GM23248 (cell line): ENCODE data around the gene MGAT5. TPM values are rescaled to one million over a fixed set of nuclear protein-coding genes. Genes with fewer than 3 reads are reported as not detected.

Experiments used
- DNase-seq: peaks from one replicate; pipeline ENCODE4 v3.0.0-alpha.2; 2015
- H2AFZ ChIP-seq: fragments of 200-600 bp; sonication (generic); 2 replicates; pipeline ENCODE4 v1.6.1; 2016; ENCODE audit warnings: antibody characterized with exemption
- H3F3A ChIP-seq: fragments of 200-600 bp; sonication (generic); 2 replicates; pipeline ENCODE4 v1.6.1; 2016; ENCODE audit warnings: mild to moderate bottlenecking, antibody characterized with exemption, mixed run types; ENCODE audit not compliant: insufficient read depth
- H3K27ac ChIP-seq: fragments of 200-600 bp; sonication (generic); 2 replicates; pipeline ENCODE4 v1.5.1; 2016; ENCODE audit warnings: mild to moderate bottlenecking
- H3K27me3 ChIP-seq: fragments of 200-600 bp; sonication (generic); replicated peaks from 2 replicates; pipeline ENCODE4 v1.6.1; 2016; ENCODE audit warnings: mild to moderate bottlenecking; ENCODE audit not compliant: insufficient read depth
- H3K36me3 ChIP-seq: fragments of 200-600 bp; sonication (generic); 2 replicates; pipeline ENCODE4 v1.6.1; 2016; ENCODE audit warnings: low read depth, mild to moderate bottlenecking
- H3K4me1 ChIP-seq: fragments of 200-600 bp; sonication (generic); 2 replicates; pipeline ENCODE4 v1.6.1; 2016; ENCODE audit warnings: mild to moderate bottlenecking; ENCODE audit not compliant: insufficient read depth
- H3K4me2 ChIP-seq: fragments of 200-600 bp; sonication (generic); one replicate; pipeline ENCODE4 v1.6.1; 2016; ENCODE audit warnings: mild to moderate bottlenecking; ENCODE audit not compliant: unreplicated experiment
- H3K4me3 ChIP-seq: fragments of 200-600 bp; sonication (generic); 2 replicates; pipeline ENCODE4 v1.5.1; 2016; ENCODE audit warnings: mild to moderate bottlenecking
- H3K79me2 ChIP-seq: fragments of 200-600 bp; sonication (generic); 2 replicates; pipeline ENCODE4 v1.6.1; 2016; ENCODE audit warnings: mild to moderate bottlenecking; ENCODE audit not compliant: insufficient read depth
- H3K9ac ChIP-seq: fragments of 200-600 bp; sonication (generic); 2 replicates; pipeline ENCODE4 v1.6.1; 2016; ENCODE audit warnings: mild to moderate bottlenecking
- H3K9me2 ChIP-seq: fragments of 200-600 bp; sonication (generic); 2 replicates; pipeline ENCODE4 v1.6.1; 2016; ENCODE audit warnings: mixed run types, mild to moderate bottlenecking, moderate library complexity; ENCODE audit not compliant: insufficient read depth
- H3K9me3 ChIP-seq: fragments of 200-600 bp; sonication (generic); one replicate; pipeline ENCODE4 v1.6.1; 2017; ENCODE audit warnings: low read depth
- H4K20me1 ChIP-seq: fragments of 200-600 bp; sonication (generic); 2 replicates; pipeline ENCODE4 v1.6.0; 2016; ENCODE audit not compliant: insufficient read depth
- EZH2 ChIP-seq: fragments of 200-600 bp; sonication (generic); IDR thresholded peaks from 2 replicates; pipeline ENCODE4 v1.6.1; 2018; ENCODE audit warnings: antibody characterized with exemption, mild to moderate bottlenecking; ENCODE audit not compliant: insufficient read depth, poor library complexity, severe bottlenecking
- EZH2phosphoT487 ChIP-seq: fragments of 200-600 bp; sonication (generic); IDR thresholded peaks from 2 replicates; pipeline ENCODE4 v1.6.1; 2018; ENCODE audit warnings: antibody characterized with exemption, moderate library complexity, mild to moderate bottlenecking, low read depth; ENCODE audit not compliant: insufficient read depth
- WGBS, 2 experiments: methylation state at CpG; one replicate each; pipeline ENCODE4 v1.1.6; 2015 to 2017; ENCODE audit warnings: low lambda C conversion rate in 2 of 2, low coverage in 1 of 2; ENCODE audit errors: missing lambda C conversion rate in 2 of 2; 5-methylcytosine and 5-hydroxymethylcytosine counted together
- in situ Hi-C: fragments of 300-500 bp; cut with MboI; formaldehyde crosslinking; loops from 2 replicates; pipeline ENCODE4 v1.15.0; 2020
- polyA plus RNA-seq: library from polyadenylated mRNA; unstranded; fragments of >200 nt; fragmentation: Nextera tagmentation; extraction: Ambion mirVana; gene quantifications from 2 replicates; pipeline ENCODE4 v1.2.1, GENCODE V29; 2016
- total RNA-seq: library from RNA; depleted of rRNA; stranded (reverse); fragments of >200 nt; shearing (Covaris generic); gene quantifications from 2 replicates; pipeline ENCODE4 v1.2.3, GENCODE V29; 2014

The MGAT5 gene
- total and polyA plus RNA-seq, 2 experiments from 2014 or later = 1.8 to 15.9 TPM

DNA sequence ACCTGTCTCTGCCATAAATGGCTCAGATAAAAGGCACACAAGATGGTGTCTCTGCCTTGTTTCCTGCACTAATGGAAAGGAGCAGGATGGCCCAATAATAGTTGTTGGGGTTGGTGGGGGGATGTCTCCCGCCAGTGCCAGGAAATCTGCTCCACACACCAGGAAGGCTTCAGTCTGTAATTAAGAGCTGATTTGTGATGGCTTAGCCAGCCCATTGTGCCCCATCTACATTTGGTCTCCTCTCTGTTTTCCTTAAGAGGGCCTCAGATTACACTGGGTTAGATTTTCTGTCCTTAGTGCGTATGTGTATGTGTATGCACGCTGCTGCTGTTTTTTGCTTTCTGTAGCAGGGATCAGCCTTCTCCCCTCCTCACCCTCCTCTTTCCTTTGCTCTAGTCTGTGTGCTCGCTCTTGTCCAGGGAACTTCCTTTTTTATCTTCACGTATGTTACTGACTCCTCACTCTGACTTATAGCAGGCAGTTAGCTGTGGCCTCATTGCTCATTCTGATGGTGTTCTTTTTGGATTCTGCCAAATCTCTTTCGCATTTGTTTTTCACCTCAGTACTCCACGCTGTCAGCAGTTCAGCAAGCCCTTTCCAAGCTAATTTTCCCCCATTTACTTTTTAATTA, 33.4 kb upstream of the MGAT5 start:
- Histone ChIP-seq H3K79me2 (peaks cover 30% of the 10 kb centered on the region; the same call in 1 of the 2 replicates), H3K9me3 (no peaks in the 10 kb centered on the region), H3K9ac (no peak overlapping the region), H3K4me1 (peaks cover 4% of the 10 kb centered on the region; the same call in 1 of the 2 replicates), H3K9me2 (no peaks in the 10 kb centered on the region), H3K4me2 (no peak overlapping the region), H4K20me1 (no peaks in the 10 kb centered on the region), H3K36me3 (no peaks in the 10 kb centered on the region), H2AFZ (no peak overlapping the region), H3F3A (no peaks in the 10 kb centered on the region; the same call in 1 of the 2 replicates), H3K27ac (no peak overlapping the region), H3K27me3 (no peaks in the 10 kb centered on the region), H3K4me3 (no peak overlapping the region)
- DNase-seq = no peak
- WGBS, 2 experiments = 96 to 97% methylated on average over 7 of the region's 7 CpGs
- in situ Hi-C loops = no loop called here
- TF ChIP-seq EZH2 (no peak), EZH2phosphoT487 (no peak)

DNA sequence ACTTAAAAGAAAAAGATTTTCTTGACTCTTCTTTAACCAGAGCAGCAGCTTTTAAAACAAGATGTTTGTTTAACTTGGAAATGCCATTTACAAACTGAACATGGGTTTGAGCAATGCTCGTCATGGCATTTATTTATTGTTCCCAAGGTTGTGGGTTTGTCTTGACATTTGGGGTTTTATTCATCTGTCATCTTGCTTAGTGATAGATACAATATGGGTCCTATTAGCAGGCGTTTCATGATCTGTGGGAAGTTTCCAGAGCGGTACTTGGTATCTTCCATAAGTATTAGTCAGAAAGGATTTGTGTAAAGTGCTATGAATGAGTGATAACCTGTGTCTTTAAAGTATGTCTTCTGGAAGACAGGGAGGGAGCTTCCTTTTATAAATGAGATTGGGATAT, 29.9 kb upstream of the MGAT5 start:
- Histone ChIP-seq H2AFZ (no peak overlapping the region), H3K9me2 (no peaks in the 10 kb centered on the region), H3K4me3 (no peak overlapping the region), H3K27ac (no peak overlapping the region), H3K9me3 (no peaks in the 10 kb centered on the region), H3K27me3 (no peaks in the 10 kb centered on the region), H3K9ac (no peak overlapping the region), H4K20me1 (no peaks in the 10 kb centered on the region), H3K36me3 (no peaks in the 10 kb centered on the region), H3K79me2 (peaks cover 31% of the 10 kb centered on the region; the same call in 1 of the 2 replicates), H3F3A (no peaks in the 10 kb centered on the region), H3K4me1 (no peaks in the 10 kb centered on the region), H3K4me2 (no peak overlapping the region)
- in situ Hi-C loops = no loop called here
- 56 to 64% methylated on average over 3 of the region's 3 CpGs for whole genome bisulfite sequencing, 2 experiments
- no peak for DNase-seq
- no peak for TF ChIP-seq EZH2
- TF ChIP-seq EZH2phosphoT487 = no peak

DNA sequence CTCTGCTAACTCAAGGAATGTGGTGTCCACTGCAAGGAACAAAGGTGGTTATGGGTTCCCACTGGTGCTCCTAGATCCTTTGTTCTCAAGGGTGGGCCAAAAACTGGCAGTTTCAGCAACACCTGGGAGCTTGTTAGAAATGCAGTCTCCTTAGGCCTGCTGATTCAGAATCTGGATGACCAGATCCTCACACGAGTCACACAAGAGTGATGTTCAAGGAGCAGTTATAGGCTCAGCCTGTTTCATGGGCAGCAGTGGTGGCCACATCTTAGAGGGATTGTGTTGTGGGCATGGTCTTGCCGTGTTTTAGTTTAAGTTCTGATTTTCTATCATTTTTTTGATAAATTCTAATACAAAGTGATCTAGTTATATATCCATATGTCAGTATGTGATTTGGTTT, 28.7 kb upstream of the MGAT5 start:
- Histone ChIP-seq H3K36me3 (no peaks in the 10 kb centered on the region), H3K27me3 (no peaks in the 10 kb centered on the region), H3K9ac (no peak overlapping the region), H3K4me3 (no peak overlapping the region), H3F3A (no peaks in the 10 kb centered on the region), H3K79me2 (peaks cover 31% of the 10 kb centered on the region; the same call in 1 of the 2 replicates), H2AFZ (no peak overlapping the region), H3K4me1 (no peaks in the 10 kb centered on the region), H3K9me2 (no peaks in the 10 kb centered on the region), H3K4me2 (no peak overlapping the region), H3K27ac (no peak overlapping the region), H3K9me3 (no peaks in the 10 kb centered on the region), H4K20me1 (no peaks in the 10 kb centered on the region)
- in situ Hi-C loops = loop anchor here (25.0 kb wide), 1 partner anchor 338 kb away; no protein-coding TSS in a partner anchor
- no peak for TF ChIP-seq EZH2
- no peak for TF ChIP-seq EZH2phosphoT487
- 76 to 85% methylated on average over 2 of the region's 2 CpGs for WGBS, 2 experiments
- DNase-seq = no peak

DNA sequence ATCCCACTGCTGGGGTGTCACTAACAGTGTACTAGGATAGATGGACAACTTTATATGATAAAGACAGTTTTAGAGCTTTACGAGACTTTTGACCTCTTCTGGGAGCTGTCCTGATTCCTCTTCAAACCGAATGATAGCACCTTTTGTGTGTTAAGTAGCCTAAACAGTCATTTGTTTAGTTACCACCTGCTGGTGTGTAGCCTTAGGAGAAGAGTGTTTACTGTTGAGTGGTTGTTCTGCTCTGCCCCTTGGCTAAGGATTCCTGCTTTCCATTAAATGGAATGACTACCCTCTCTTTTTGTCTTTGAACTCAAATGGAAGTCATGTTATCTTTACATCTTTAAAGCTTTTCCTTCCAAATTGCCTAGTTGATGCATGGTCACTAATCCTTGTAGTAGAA, 28.0 kb upstream of the MGAT5 start:
- in situ Hi-C loops = loop anchor here (25.0 kb wide), 1 partner anchor 339 kb away; no protein-coding TSS in a partner anchor
- no peak overlapping the region for H3K4me3 ChIP-seq
- H3K4me2 ChIP-seq = no peak overlapping the region
- TF ChIP-seq EZH2 = no peak
- TF ChIP-seq EZH2phosphoT487 = no peak
- H3K27me3 ChIP-seq = no peaks in the 10 kb centered on the region
- WGBS, 2 experiments = 58 to 66% methylated on average over 2 of the region's 2 CpGs
- H3F3A ChIP-seq = no peaks in the 10 kb centered on the region
- H4K20me1 ChIP-seq = no peaks in the 10 kb centered on the region
- H3K9me2 ChIP-seq = no peaks in the 10 kb centered on the region
- H3K27ac ChIP-seq = no peak overlapping the region
- H3K36me3 ChIP-seq = no peaks in the 10 kb centered on the region
- no peaks in the 10 kb centered on the region for H3K4me1 ChIP-seq
- no peak overlapping the region for H3K9ac ChIP-seq
- peaks cover 27% of the 10 kb centered on the region; the same call in 1 of the 2 replicates for H3K79me2 ChIP-seq
- no peak for DNase-seq
- no peaks in the 10 kb centered on the region for H3K9me3 ChIP-seq
- H2AFZ ChIP-seq = no peak overlapping the region
